Neural progenitor cell (in vitro differentiated cells): Measurements from ENCODE around the gene RER1. TPM values are rescaled to one million over a fixed set of nuclear protein-coding genes. Genes with fewer than 3 reads are reported as not detected.

Experiments
- DNase-seq: peaks from one replicate; pipeline ENCODE4 v3.0.0-alpha.2; 2016; ENCODE audit warnings: low spot score
- H2AFZ ChIP-seq: fragments of 200-600 bp; sonication (generic); replicated peaks from 2 replicates; pipeline ENCODE4 v1.6.1; 2016; ENCODE audit warnings: antibody characterized with exemption
- H3F3A ChIP-seq: fragments of 200-600 bp; sonication (generic); 2 replicates; pipeline ENCODE4 v1.6.1; 2016; ENCODE audit warnings: antibody characterized with exemption, low read depth
- H3K27ac ChIP-seq: fragments of 200-600 bp; sonication (generic); 2 replicates; pipeline ENCODE4 v1.5.1; 2016; ENCODE audit warnings: mild to moderate bottlenecking
- H3K27me3 ChIP-seq: fragments of 200-600 bp; sonication (generic); 2 replicates; pipeline ENCODE4 v1.6.1; 2016; ENCODE audit warnings: mild to moderate bottlenecking, moderate library complexity
- H3K36me3 ChIP-seq: fragments of 200-600 bp; sonication (generic); 2 replicates; pipeline ENCODE4 v1.5.1; 2016
- H3K4me1 ChIP-seq: fragments of 200-600 bp; sonication (generic); 2 replicates; pipeline ENCODE4 v1.6.1; 2016; ENCODE audit warnings: mixed run types
- H3K4me2 ChIP-seq: fragments of 200-600 bp; sonication (generic); 2 replicates; pipeline ENCODE4 v1.6.1; 2016
- H3K4me3 ChIP-seq: fragments of 200-600 bp; sonication (generic); 2 replicates; pipeline ENCODE4 v1.5.1; 2016
- H3K79me2 ChIP-seq: fragments of 200-600 bp; sonication (generic); 2 replicates; pipeline ENCODE4 v1.6.1; 2016; ENCODE audit warnings: low read depth
- H3K9ac ChIP-seq: fragments of 200-600 bp; sonication (generic); 2 replicates; pipeline ENCODE4 v1.6.1; 2016
- H3K9me3 ChIP-seq: fragments of 200-600 bp; sonication (generic); 2 replicates; pipeline ENCODE4 v1.5.1; 2016; ENCODE audit warnings: low read depth
- H4K20me1 ChIP-seq: fragments of 200-600 bp; sonication (generic); 2 replicates; pipeline ENCODE4 v1.6.1; 2016; ENCODE audit warnings: low read depth
- H3K27ac Mint-ChIP-seq: 3 replicates; pipeline ENCODE4 v1.8.0; 2021; ENCODE audit warnings: mixed read lengths
- H3K27me3 Mint-ChIP-seq: 2 replicates; pipeline ENCODE4 v1.8.0; 2022; ENCODE audit warnings: low read depth, mild to moderate bottlenecking, inconsistent platforms, moderate library complexity, mixed read lengths; ENCODE audit not compliant: insufficient read depth
- H3K36me3 Mint-ChIP-seq: 3 replicates; pipeline ENCODE4 v1.8.0; 2021; ENCODE audit warnings: mixed read lengths
- H3K4me1 Mint-ChIP-seq: 3 replicates; pipeline ENCODE4 v1.8.0; 2021; ENCODE audit warnings: mixed read lengths
- H3K4me3 Mint-ChIP-seq: 3 replicates; pipeline ENCODE4 v1.8.0; 2021; ENCODE audit warnings: mild to moderate bottlenecking, moderate library complexity, mixed read lengths
- H3K9me3 Mint-ChIP-seq: 3 replicates; pipeline ENCODE4 v1.8.0; 2020; ENCODE audit warnings: mixed read lengths
- CTCF ChIP-seq: fragments of 200-600 bp; sonication (generic); IDR thresholded peaks from 2 replicates; pipeline ENCODE4 v1.5.1; 2017; ENCODE audit warnings: antibody characterized with exemption, mild to moderate bottlenecking
- EZH2 ChIP-seq: fragments of 200-600 bp; sonication (generic); IDR thresholded peaks from 2 replicates; pipeline ENCODE4 v1.6.1; 2017; ENCODE audit warnings: antibody characterized with exemption, mild to moderate bottlenecking, moderate library complexity
- EZH2phosphoT487 ChIP-seq: fragments of 200-600 bp; sonication (generic); IDR thresholded peaks from 2 replicates; pipeline ENCODE4 v1.6.1; 2017; ENCODE audit warnings: antibody characterized with exemption
- total RNA-seq: library from RNA; depleted of rRNA; stranded (reverse); fragments of >200 nt; gene quantifications from 2 replicates; pipeline ENCODE4 v1.2.3, GENCODE V29; 2015; ENCODE audit warnings: low replicate concordance

RER1 gene
- total RNA-seq, 1 donor from 2014 or later: 39.1 TPM

GRCh38 chr1:2431518-2431917 is 39.9 kb downstream of the RER1 start:
- peaks cover 23% of the 10 kb centered on the region for H3K4me1 ChIP-seq
- TF ChIP-seq EZH2 (no peak), CTCF (no peak), EZH2phosphoT487 (no peak)
- H3F3A ChIP-seq: no peaks in the 10 kb centered on the region
- DNase-seq: no peak
- Mint-ChIP-seq H3K36me3 (no peaks in the 10 kb centered on the region), H3K4me3 (peak overlapping the region; percentile 52), H3K27me3 (peaks cover 12% of the 10 kb centered on the region), H3K27ac (peak overlapping the region; percentile 76), H3K9me3 (no peaks in the 10 kb centered on the region), H3K4me1 (peaks cover 27% of the 10 kb centered on the region)
- H3K9me3 ChIP-seq: no peaks in the 10 kb centered on the region
- H3K27me3 ChIP-seq: peaks cover 14% of the 10 kb centered on the region
- no peak overlapping the region for H2AFZ ChIP-seq
- no peak overlapping the region for H3K4me3 ChIP-seq
- H3K4me2 ChIP-seq: peak overlapping the region; percentile 27
- no peaks in the 10 kb centered on the region for H3K36me3 ChIP-seq
- H3K9ac ChIP-seq: no peak overlapping the region
- H3K27ac ChIP-seq: no peak overlapping the region
- no peaks in the 10 kb centered on the region for H4K20me1 ChIP-seq
- H3K79me2 ChIP-seq: no peaks in the 10 kb centered on the region

GRCh38 chr1:2432441-2432844 is 40.8 kb downstream of the RER1 start:
- no peak overlapping the region for H3K4me3 ChIP-seq
- peaks cover 18% of the 10 kb centered on the region for H3K4me1 ChIP-seq

GRCh38 chr1:2433196-2433595 is 41.6 kb downstream of the RER1 start:
- H3K27me3 ChIP-seq: peaks cover 14% of the 10 kb centered on the region
- no peak overlapping the region for H3K4me2 ChIP-seq
- H3K4me1 ChIP-seq: peaks cover 18% of the 10 kb centered on the region
- peaks cover 27% of the 10 kb centered on the region for H3K4me1 Mint-ChIP-seq
- no peaks in the 10 kb centered on the region for H3F3A ChIP-seq
- no peaks in the 10 kb centered on the region for H4K20me1 ChIP-seq
- H3K36me3 Mint-ChIP-seq: no peaks in the 10 kb centered on the region
- H3K27me3 Mint-ChIP-seq: peaks cover 13% of the 10 kb centered on the region
- H3K27ac Mint-ChIP-seq: no peak overlapping the region
- H3K79me2 ChIP-seq: no peaks in the 10 kb centered on the region
- H3K9ac ChIP-seq: no peak overlapping the region
- no peak for DNase-seq
- no peaks in the 10 kb centered on the region for H3K9me3 Mint-ChIP-seq
- no peak overlapping the region for H3K27ac ChIP-seq
- no peak overlapping the region for H3K4me3 Mint-ChIP-seq
- H3K4me3 ChIP-seq: no peak overlapping the region
- no peaks in the 10 kb centered on the region for H3K9me3 ChIP-seq
- no peak overlapping the region for H2AFZ ChIP-seq
- H3K36me3 ChIP-seq: no peaks in the 10 kb centered on the region
- TF ChIP-seq EZH2phosphoT487: no peak
- TF ChIP-seq CTCF: no peak
- no peak for TF ChIP-seq EZH2

More at GRCh38 chr1:2432441-2432844, 40.8 kb downstream of the RER1 start:
- Histone ChIP-seq H2AFZ (no peak overlapping the region), H3K27me3 (peaks cover 14% of the 10 kb centered on the region), H3K4me2 (peak overlapping the region; percentile 67), H3K36me3 (no peaks in the 10 kb centered on the region), H3K9ac (no peak overlapping the region), H3K9me3 (no peaks in the 10 kb centered on the region), H3K27ac (no peak overlapping the region), H4K20me1 (no peaks in the 10 kb centered on the region), H3K79me2 (no peaks in the 10 kb centered on the region), H3F3A (no peaks in the 10 kb centered on the region)
- TF ChIP-seq EZH2 (no peak), EZH2phosphoT487 (no peak), CTCF (no peak)
- Mint-ChIP-seq H3K9me3 (no peaks in the 10 kb centered on the region), H3K4me3 (peak overlapping the region; percentile 60), H3K27ac (no peak overlapping the region), H3K27me3 (peaks cover 12% of the 10 kb centered on the region), H3K36me3 (no peaks in the 10 kb centered on the region), H3K4me1 (peaks cover 27% of the 10 kb centered on the region)
- DNase-seq: peak; percentile 50
